Ovary (tissue), 3 donors: Measurements from ENCODE around the gene ARHGEF37.

Experiments
- EP300 ChIP-seq: sonication (generic); formaldehyde crosslinking; IDR thresholded peaks from one replicate; pipeline ENCODE4 v1.6.1; 2017; ENCODE audit warnings: antibody characterized with exemption
- POLR2A ChIP-seq: fragments of 450-650 bp; IDR thresholded peaks from one replicate; pipeline ENCODE4 v1.6.1; 2017; ENCODE audit warnings: antibody characterized with exemption, mild to moderate bottlenecking, moderate library complexity
- TF ChIP-seq, protein P1 (sequence below), 3 donors: fragments of 450-650 bp in 2 of 3; fragments of 200-600 bp in 1 of 3; IDR thresholded peaks; one replicate each; pipeline versions ENCODE4 v1.5.1 to v1.8.0; 2016 to 2022; ENCODE audit warnings: antibody characterized with exemption in 3 of 3, mild to moderate bottlenecking in 1 of 3
- donor health status: DM: no; HTN: no; CAD: no.

DNA sequence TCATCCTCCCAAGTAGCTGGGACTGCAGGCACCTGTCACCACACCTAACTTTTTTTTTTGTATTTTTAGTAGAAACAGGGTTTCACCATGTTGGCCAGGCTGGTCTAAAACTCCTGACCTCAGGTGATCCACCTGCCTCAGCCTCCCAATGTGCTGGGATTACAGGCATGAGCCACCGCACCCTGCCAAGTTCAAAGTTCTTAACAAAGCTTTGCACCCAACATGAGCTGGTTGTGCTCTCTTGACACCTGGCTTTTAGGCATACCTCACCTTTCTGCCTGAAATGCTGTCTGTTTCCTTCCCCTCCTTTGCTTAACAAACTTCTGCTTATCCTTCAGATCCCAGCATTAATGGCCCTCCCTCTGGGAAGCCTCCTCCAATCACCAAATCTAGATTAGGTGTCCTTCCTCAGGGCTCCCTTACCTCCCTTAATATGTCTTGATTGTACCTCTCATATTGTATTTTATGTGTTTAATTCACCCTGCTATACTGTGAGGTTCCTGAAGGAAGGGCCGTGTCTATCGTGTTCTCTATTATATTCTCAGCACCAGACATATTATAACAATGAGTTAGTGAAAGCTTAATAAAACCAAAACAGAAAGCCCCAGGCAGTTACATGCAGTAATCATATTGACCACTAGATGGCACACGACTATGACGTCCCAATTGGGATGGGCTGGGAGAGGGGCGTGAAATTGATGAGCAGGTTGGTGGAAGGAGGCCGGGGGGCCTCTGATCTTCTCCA lies 86.0 kb downstream of the ARHGEF37 start:
- TF ChIP-seq, protein P1, sequence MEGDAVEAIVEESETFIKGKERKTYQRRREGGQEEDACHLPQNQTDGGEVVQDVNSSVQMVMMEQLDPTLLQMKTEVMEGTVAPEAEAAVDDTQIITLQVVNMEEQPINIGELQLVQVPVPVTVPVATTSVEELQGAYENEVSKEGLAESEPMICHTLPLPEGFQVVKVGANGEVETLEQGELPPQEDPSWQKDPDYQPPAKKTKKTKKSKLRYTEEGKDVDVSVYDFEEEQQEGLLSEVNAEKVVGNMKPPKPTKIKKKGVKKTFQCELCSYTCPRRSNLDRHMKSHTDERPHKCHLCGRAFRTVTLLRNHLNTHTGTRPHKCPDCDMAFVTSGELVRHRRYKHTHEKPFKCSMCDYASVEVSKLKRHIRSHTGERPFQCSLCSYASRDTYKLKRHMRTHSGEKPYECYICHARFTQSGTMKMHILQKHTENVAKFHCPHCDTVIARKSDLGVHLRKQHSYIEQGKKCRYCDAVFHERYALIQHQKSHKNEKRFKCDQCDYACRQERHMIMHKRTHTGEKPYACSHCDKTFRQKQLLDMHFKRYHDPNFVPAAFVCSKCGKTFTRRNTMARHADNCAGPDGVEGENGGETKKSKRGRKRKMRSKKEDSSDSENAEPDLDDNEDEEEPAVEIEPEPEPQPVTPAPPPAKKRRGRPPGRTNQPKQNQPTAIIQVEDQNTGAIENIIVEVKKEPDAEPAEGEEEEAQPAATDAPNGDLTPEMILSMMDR (IDR thresholded peaks at IDR 0.05), result no peak
- TF ChIP-seq POLR2A (no peak), EP300 (no peak)
